ENCODE data around the gene TANC1. TPM values are rescaled to one million over a fixed set of nuclear protein-coding genes. Genes with fewer than 3 reads are reported as not detected.

TANC1 gene
- polyA plus RNA-seq, 1 donor: 22.6 TPM

GRCh38 chr2:159054032-159054334 lies 85.5 kb downstream of the TANC1 start:
- Histone ChIP-seq H3K4me1 (ENCODE audit: control insufficient read depth, insufficient read depth, low read length) (no peaks in the 10 kb centered on the region), H3K36me3 (ENCODE audit: control insufficient read depth, insufficient read depth, low read length) (no peaks in the 10 kb centered on the region), H3K9me3 (ENCODE audit: control insufficient read depth, low read depth, low read length) (no peaks in the 10 kb centered on the region), H3K27ac (ENCODE audit: low read length) (no peak overlapping the region), H3K27me3 (ENCODE audit: control insufficient read depth, insufficient read depth, low read length) (no peaks in the 10 kb centered on the region), H3K4me3 (ENCODE audit: low read length) (no peak overlapping the region)
- DNase-seq: no peak
- WGBS (ENCODE audit: insufficient coverage, low lambda C conversion rate): 100% methylated on average over 1 of the region's 3 CpGs

DNA sequence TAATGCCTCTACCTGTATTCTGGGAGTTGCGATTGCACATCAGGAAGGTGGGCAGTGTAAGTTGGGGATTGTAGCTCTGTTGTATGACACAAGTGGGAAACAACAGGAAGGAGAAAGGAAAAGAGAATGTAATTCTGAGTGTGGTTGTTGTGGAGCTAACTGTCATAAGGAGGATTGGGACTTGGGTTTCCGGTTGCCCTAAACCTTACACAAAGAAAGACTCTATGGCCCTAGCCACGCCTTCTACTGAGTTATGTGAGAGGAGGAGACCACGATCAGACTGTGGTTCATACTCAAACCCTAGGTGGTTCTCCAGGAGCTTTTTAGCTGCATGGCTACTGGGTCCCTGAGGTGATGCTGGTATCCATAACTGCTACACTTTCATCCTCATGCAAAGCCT lies 86.5 kb downstream of the TANC1 start:
- no peaks in the 10 kb centered on the region for H3K36me3 ChIP-seq (ENCODE audit: control insufficient read depth, insufficient read depth, low read length)
- no peaks in the 10 kb centered on the region for H3K4me1 ChIP-seq (ENCODE audit: control insufficient read depth, insufficient read depth, low read length)
- no peak overlapping the region for H3K27ac ChIP-seq (ENCODE audit: low read length)
- no peak for DNase-seq
- no peaks in the 10 kb centered on the region for H3K27me3 ChIP-seq (ENCODE audit: control insufficient read depth, insufficient read depth, low read length)
- no peaks in the 10 kb centered on the region for H3K9me3 ChIP-seq (ENCODE audit: control insufficient read depth, low read depth, low read length)
- no CpG with 5 or more reads among the region's 4 CpGs for WGBS (ENCODE audit: insufficient coverage, low lambda C conversion rate)
- H3K4me3 ChIP-seq (ENCODE audit: low read length): no peak overlapping the region

- DNase-seq: no peak
- H3K27me3 ChIP-seq (ENCODE audit: control insufficient read depth, insufficient read depth, low read length): no peaks in the 10 kb centered on the region
- no peaks in the 10 kb centered on the region for H3K36me3 ChIP-seq (ENCODE audit: control insufficient read depth, insufficient read depth, low read length)
- H3K4me3 ChIP-seq (ENCODE audit: low read length): no peak overlapping the region
- H3K4me1 ChIP-seq (ENCODE audit: control insufficient read depth, insufficient read depth, low read length): peaks cover 3% of the 10 kb centered on the region
- WGBS (ENCODE audit: insufficient coverage, low lambda C conversion rate): no CpG with 5 or more reads among the region's 3 CpGs
- no peaks in the 10 kb centered on the region for H3K9me3 ChIP-seq (ENCODE audit: control insufficient read depth, low read depth, low read length)
- H3K27ac ChIP-seq (ENCODE audit: low read length): no peak overlapping the region
Measured at GRCh38 chr2:159060518-159060917, 92.1 kb downstream of the TANC1 start.

GRCh38 chr2:159063677-159064076 lies 95.2 kb downstream of the TANC1 start:
- H3K36me3 ChIP-seq (ENCODE audit: control insufficient read depth, insufficient read depth, low read length): peaks cover 3% of the 10 kb centered on the region
- DNase-seq: no peak
- H3K27ac ChIP-seq (ENCODE audit: low read length): no peak overlapping the region
- no peak overlapping the region for H3K4me3 ChIP-seq (ENCODE audit: low read length)
- no peaks in the 10 kb centered on the region for H3K27me3 ChIP-seq (ENCODE audit: control insufficient read depth, insufficient read depth, low read length)
- H3K4me1 ChIP-seq (ENCODE audit: control insufficient read depth, insufficient read depth, low read length): peaks cover 3% of the 10 kb centered on the region
- no peaks in the 10 kb centered on the region for H3K9me3 ChIP-seq (ENCODE audit: control insufficient read depth, low read depth, low read length)
- WGBS (ENCODE audit: insufficient coverage, low lambda C conversion rate): 67% methylated on average over 1 of the region's 4 CpGs

DNA sequence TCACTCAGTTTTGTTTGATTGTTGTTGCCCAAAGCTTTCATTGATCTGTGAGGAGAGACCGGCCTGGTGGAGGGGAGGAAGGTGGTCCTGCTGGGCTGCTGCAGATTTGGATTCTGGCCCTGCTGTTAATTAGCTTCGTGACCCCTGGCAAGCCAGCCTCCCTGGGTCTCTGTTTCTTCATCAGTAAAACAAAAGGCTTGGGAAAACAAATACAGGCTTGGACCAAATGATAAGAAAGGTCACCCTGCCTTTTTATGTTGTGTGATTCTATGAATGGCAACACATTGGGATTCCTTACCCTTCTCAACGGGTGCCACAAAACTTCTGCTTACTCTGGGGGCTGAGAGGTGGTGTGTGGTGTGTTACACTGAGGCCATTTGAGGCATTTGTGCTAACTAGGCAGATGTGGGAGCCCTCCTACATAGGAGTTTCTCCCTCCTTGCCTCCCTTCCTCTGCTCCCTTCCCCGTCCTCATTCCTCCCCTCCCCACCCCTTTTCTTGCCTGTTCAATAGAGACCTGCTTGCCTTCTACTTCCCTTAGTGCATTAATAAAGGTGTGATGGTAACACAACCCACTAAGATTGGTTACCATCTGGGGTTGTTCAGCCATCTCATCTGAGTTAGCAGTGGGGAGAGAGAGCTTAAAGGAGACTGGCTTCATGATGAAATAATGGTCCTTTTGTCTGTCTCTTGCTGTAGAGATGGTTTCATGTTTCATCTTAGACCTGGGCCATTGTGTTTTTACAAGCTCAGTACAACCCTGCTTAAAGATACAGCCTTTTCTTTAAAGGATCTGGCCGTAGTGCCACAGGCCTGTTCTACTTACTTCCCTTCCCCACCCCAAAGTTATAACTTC lies 96.2 kb downstream of the TANC1 start:
- no peak for DNase-seq
- H3K4me1 ChIP-seq (ENCODE audit: control insufficient read depth, insufficient read depth, low read length): peaks cover 3% of the 10 kb centered on the region

DNA sequence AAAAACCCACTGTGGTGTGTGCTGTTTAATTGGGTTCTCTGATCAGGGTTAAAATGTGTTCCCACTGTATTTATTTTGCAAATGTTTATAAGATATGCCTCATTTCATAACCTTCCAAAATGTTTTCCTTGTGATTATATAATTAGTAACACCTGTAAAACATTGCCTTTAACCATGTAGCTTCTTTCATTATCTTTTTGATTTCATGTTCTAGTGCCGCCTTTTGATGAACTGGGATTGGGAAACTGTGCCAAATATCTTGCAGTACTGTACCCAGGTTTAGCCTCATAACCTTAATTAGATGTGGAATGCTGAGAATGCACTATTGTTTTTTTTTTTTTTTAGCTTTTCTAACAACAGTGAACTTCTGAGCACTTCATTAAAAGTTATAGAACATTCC lies 96.9 kb downstream of the TANC1 start:
- Histone ChIP-seq H3K4me3 (ENCODE audit: low read length) (no peak overlapping the region), H3K4me1 (ENCODE audit: control insufficient read depth, insufficient read depth, low read length) (peaks cover 3% of the 10 kb centered on the region), H3K9me3 (ENCODE audit: control insufficient read depth, low read depth, low read length) (no peaks in the 10 kb centered on the region), H3K36me3 (ENCODE audit: control insufficient read depth, insufficient read depth, low read length) (peaks cover 3% of the 10 kb centered on the region), H3K27ac (ENCODE audit: low read length) (no peak overlapping the region), H3K27me3 (ENCODE audit: control insufficient read depth, insufficient read depth, low read length) (no peaks in the 10 kb centered on the region)
- WGBS (ENCODE audit: insufficient coverage, low lambda C conversion rate): no CpG with 5 or more reads among the region's 1 CpG
- no peak for DNase-seq

More for the DNA sequence above, 96.2 kb downstream of the TANC1 start:
- Histone ChIP-seq H3K36me3 (ENCODE audit: control insufficient read depth, insufficient read depth, low read length) (peaks cover 3% of the 10 kb centered on the region), H3K4me3 (ENCODE audit: low read length) (no peak overlapping the region), H3K27ac (ENCODE audit: low read length) (no peak overlapping the region), H3K9me3 (ENCODE audit: control insufficient read depth, low read depth, low read length) (no peaks in the 10 kb centered on the region), H3K27me3 (ENCODE audit: control insufficient read depth, insufficient read depth, low read length) (no peaks in the 10 kb centered on the region)
- 50% methylated on average over 1 of the region's 5 CpGs for WGBS (ENCODE audit: insufficient coverage, low lambda C conversion rate)

- Histone ChIP-seq H3K27me3 (ENCODE audit: control insufficient read depth, insufficient read depth, low read length) (no peaks in the 10 kb centered on the region), H3K9me3 (ENCODE audit: control insufficient read depth, low read depth, low read length) (no peaks in the 10 kb centered on the region), H3K4me1 (ENCODE audit: control insufficient read depth, insufficient read depth, low read length) (peaks cover 3% of the 10 kb centered on the region), H3K36me3 (ENCODE audit: control insufficient read depth, insufficient read depth, low read length) (peaks cover 3% of the 10 kb centered on the region), H3K27ac (ENCODE audit: low read length) (no peak overlapping the region), H3K4me3 (ENCODE audit: low read length) (no peak overlapping the region)
- DNase-seq: no peak
- no CpG with 5 or more reads among the region's 4 CpGs for WGBS (ENCODE audit: insufficient coverage, low lambda C conversion rate)
Measured at GRCh38 chr2:159065891-159066290, 97.5 kb downstream of the TANC1 start.

- WGBS (ENCODE audit: insufficient coverage, low lambda C conversion rate): no CpG with 5 or more reads among the region's 1 CpG
- Histone ChIP-seq H3K4me3 (ENCODE audit: low read length) (no peak overlapping the region), H3K4me1 (ENCODE audit: control insufficient read depth, insufficient read depth, low read length) (peaks cover 3% of the 10 kb centered on the region), H3K27me3 (ENCODE audit: control insufficient read depth, insufficient read depth, low read length) (no peaks in the 10 kb centered on the region), H3K36me3 (ENCODE audit: control insufficient read depth, insufficient read depth, low read length) (peaks cover 3% of the 10 kb centered on the region), H3K27ac (ENCODE audit: low read length) (no peak overlapping the region), H3K9me3 (ENCODE audit: control insufficient read depth, low read depth, low read length) (no peaks in the 10 kb centered on the region)
- no peak for DNase-seq
Measured at GRCh38 chr2:159066541-159067156, 98.2 kb downstream of the TANC1 start.

DNA sequence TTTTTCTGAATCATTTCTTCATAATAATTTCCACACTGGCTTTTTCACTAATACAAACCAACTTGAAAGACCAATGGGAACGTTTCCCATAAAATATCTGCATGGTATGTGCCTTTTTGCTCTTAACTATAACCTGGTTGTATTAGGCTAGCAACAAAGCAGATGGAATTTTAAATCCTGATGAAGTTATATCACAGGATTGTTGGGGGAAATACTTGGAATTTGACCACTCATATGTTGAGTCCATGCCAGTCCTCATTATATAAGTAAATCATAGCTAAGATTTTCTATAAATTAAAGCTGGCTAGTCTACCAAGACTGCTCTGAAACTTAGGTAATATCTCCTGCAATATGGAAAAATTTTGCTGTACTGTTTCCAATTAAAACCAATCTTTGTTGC lies 99.5 kb downstream of the TANC1 start:
- DNase-seq: no peak
- 83% methylated on average over 1 of the region's 1 CpG for WGBS (ENCODE audit: insufficient coverage, low lambda C conversion rate)
- Histone ChIP-seq H3K36me3 (ENCODE audit: control insufficient read depth, insufficient read depth, low read length) (peaks cover 3% of the 10 kb centered on the region), H3K27me3 (ENCODE audit: control insufficient read depth, insufficient read depth, low read length) (no peaks in the 10 kb centered on the region), H3K4me1 (ENCODE audit: control insufficient read depth, insufficient read depth, low read length) (peaks cover 3% of the 10 kb centered on the region), H3K27ac (ENCODE audit: low read length) (no peak overlapping the region), H3K4me3 (ENCODE audit: low read length) (no peak overlapping the region), H3K9me3 (ENCODE audit: control insufficient read depth, low read depth, low read length) (no peaks in the 10 kb centered on the region)

DNA sequence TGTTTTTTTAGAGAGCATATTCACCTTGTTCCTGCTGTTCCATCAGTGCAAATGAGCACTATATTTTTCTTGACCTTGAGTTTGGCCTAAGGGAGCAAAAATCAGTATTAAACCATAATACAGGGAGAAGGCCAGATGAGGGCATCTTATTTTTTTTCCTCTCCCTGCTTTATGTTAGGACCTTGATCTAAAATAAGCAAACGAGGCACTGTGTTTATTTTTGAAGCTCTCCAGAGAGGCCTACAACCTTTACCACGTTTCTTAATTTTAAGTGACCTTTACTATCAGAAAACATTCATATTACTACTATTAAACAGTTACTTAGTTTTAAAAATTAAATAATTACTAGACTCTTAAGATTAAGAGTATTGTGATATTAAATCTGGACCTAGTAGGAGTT lies 100.8 kb downstream of the TANC1 start:
- Histone ChIP-seq H3K4me3 (ENCODE audit: low read length) (no peak overlapping the region), H3K4me1 (ENCODE audit: control insufficient read depth, insufficient read depth, low read length) (no peaks in the 10 kb centered on the region), H3K27me3 (ENCODE audit: control insufficient read depth, insufficient read depth, low read length) (no peaks in the 10 kb centered on the region), H3K9me3 (ENCODE audit: control insufficient read depth, low read depth, low read length) (no peaks in the 10 kb centered on the region), H3K27ac (ENCODE audit: low read length) (no peak overlapping the region), H3K36me3 (ENCODE audit: control insufficient read depth, insufficient read depth, low read length) (peaks cover 3% of the 10 kb centered on the region)
- no CpG with 5 or more reads among the region's 2 CpGs for WGBS (ENCODE audit: insufficient coverage, low lambda C conversion rate)
- no peak for DNase-seq

DNA sequence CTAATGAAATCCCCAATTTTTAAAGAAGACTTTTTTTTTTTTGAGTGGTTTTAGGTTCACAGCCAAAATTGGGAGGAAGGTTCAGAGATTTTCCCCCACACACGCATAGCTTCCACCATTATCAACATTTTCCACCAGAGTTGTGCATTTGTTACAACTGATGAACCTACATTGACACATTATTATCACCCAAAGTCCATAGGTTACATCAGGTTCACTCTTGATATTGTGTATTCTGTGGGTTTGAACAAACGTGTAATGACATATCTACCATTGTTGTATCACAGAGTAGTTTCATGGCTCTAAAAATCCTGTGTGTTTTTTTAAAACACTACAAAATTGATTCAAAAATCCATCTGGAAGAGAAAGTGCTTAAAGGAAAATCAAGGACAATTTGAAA lies 101.8 kb downstream of the TANC1 start:
- H3K9me3 ChIP-seq (ENCODE audit: control insufficient read depth, low read depth, low read length): no peaks in the 10 kb centered on the region
- peaks cover 3% of the 10 kb centered on the region for H3K36me3 ChIP-seq (ENCODE audit: control insufficient read depth, insufficient read depth, low read length)
- no peak for DNase-seq
- H3K4me3 ChIP-seq (ENCODE audit: low read length): no peak overlapping the region
- H3K4me1 ChIP-seq (ENCODE audit: control insufficient read depth, insufficient read depth, low read length): no peaks in the 10 kb centered on the region
- WGBS (ENCODE audit: insufficient coverage, low lambda C conversion rate): no CpG with 5 or more reads among the region's 2 CpGs
- no peaks in the 10 kb centered on the region for H3K27me3 ChIP-seq (ENCODE audit: control insufficient read depth, insufficient read depth, low read length)
- no peak overlapping the region for H3K27ac ChIP-seq (ENCODE audit: low read length)
